Right ventricle myocardium inferior (tissue), 1 donor: ENCODE data around the gene LY6G6D. TPM values are rescaled to one million over a fixed set of nuclear protein-coding genes. Genes with fewer than 3 reads are reported as not detected.
A peak's percentile ranks its signal among the peaks of the same experiment; 100 is the strongest.

ENCODE experiments used
- ATAC-seq: fragments of 200-7000 bp; cut with Tn5 transposase; one replicate; pipeline ENCODE4 v1.9.1; 2020; ENCODE audit warnings: mild to moderate bottlenecking, moderate library complexity
- DNase-seq: peaks from one replicate; pipeline ENCODE4 v3.0.0; 2021; ENCODE audit errors: missing footprints
- intact Hi-C: fragments of 100-400 bp; cut with DNase I; formaldehyde crosslinking; loops from one replicate; pipeline ENCODE4 v1.11.0; 2022
- total RNA-seq: library from RNA; stranded (reverse); fragmentation: NEBNext Ultra II Directional; extraction: Animal tissue kit (Norgen Biotek cat#: 25700); gene quantifications from one replicate; pipeline ENCODE4 v1.2.1, GENCODE V29; 2021
- donor health status: DM: no; HTN: yes; CAD: no; lungs with severe emphysema.

LY6G6D gene
- total RNA-seq, 1 donor from 2014 or later = not detected

- DNase-seq (peak; percentile 71), ATAC-seq (peak; percentile 29)
- intact Hi-C loops = loop anchor here (1.0 to 2.0 kb wide), 3 partner anchors 40 to 101 kb away; partner anchors contain the start of gene LY6G5C
Observed at GRCh38 chr6:31728767-31729514, 13.8 kb downstream of the LY6G6D start, which contains the start of gene DDAH2. DDAH2 (minus strand) TSS chr6:31729299; CDS start chr6:31729161, 138 bp downstream.

DNA sequence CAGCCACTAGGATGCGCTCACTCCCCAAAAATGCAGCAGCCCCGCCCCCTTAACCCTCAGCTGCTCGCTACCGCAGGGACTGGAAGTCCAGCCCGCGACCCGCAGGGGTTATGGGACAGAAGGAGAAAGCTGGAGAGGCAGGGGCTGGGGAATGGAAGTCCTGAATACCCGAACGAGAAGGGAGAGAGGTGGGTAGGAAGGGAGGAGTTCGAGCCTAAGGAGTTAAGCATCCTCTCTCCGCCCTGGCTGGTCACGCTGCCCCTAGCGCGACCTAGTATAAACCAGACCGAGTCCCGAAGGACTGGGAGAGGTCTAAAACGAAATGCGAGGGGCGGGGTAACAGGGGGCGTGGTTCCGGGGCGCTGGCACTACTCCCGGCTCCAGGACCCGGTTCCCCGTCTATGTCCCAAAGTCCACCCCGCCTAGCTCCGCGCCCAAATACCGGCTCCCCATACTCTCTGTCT is 14.4 kb downstream of the LY6G6D start:
- DNase-seq = peak; percentile 95
- intact Hi-C loops = loop anchor here (1.0 to 2.0 kb wide), 3 partner anchors 39 to 101 kb away; partner anchors contain the start of gene LY6G5C
- peak; percentile 90 for ATAC-seq

DNA sequence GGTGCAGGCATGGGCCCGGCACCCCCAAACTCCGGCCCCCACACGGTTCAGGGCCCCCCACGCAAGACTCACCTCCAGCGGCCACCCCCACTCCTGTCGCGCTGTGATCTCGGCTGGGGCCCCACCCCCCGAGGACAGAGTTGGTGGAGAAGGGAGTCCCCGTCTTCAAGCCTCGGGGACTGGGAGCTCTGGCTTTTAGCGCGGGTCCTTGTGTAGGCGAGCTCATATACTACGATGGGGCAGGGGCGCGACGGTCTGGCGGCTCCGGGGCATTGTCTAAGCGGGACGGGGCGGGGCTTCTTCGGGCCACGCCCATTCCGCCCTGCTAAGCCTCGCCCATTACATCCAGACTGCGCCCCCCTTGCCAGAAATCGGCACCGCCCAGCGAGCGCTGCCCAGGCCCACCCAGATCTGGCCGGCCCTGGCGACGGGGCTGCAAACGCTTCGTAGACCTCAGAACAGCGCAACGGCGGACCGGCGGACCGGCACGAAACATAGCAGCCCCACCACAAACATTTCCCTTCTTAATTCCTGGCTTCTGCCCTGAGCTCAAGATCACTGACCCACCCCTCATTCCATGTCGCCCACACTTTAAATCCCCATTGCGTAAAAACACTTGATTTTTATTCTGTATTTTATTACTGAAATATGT is 15.0 kb downstream of the LY6G6D start:
- intact Hi-C loops = loop anchor here (1.0 to 10.0 kb wide), 6 partner anchors 27 to 185 kb away; partner anchors contain the start of genes ABHD16A, ATP6V1G2, DDX39B and LY6G5C
- ATAC-seq (peak; percentile 91), DNase-seq (peak; percentile 96)

DNA sequence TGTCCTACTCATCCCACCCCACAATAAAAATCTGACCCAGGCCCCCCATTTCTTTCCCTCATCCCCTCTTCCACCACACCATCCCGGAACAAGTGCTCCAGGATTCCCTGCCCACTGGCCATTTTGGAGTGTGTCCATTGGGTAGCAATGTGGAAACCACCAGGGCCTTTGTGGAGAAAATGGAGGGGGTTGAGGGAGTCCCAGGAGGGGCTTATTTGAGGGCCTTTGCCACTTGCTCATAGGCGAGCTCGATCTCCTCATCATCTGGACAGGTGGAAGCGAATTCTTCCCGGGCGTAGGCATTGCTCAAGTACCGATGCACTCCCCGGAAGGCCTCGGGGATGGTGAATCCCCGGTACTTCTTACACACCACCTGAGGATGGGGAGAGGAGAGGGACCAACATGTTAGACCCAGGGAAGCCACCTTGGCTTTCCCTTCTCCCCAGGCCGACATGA is 15.5 kb downstream of the LY6G6D start:
- intact Hi-C loops = loop anchor here (2.0 to 10.0 kb wide), 3 partner anchors 28 to 186 kb away; partner anchors contain the start of genes ABHD16A, ATP6V1G2, DDX39B and NFKBIL1
- ATAC-seq (no peak), DNase-seq (peak; percentile 56)

DNA sequence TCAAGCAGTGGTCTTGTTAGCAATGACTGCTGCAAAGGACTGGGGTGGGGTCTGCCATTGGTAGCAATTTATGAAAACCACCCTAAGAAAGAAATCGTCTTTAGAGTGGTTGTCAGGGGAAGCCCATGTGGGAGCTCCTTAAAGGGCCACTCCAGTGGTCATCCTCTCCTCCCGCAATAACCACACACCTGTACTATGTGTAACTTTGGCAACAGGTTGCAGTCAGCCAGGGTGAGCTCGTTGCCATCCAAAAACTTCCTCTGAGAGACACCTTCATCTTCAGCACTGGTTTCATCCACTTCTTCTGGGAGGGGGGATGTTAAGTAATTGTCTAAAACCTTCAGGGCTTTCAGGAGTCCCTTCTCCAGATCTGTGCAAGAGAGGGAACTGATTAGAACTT is 16.9 kb downstream of the LY6G6D start:
- intact Hi-C loops = loop anchor here (5.0 to 10.0 kb wide), 2 partner anchors 60 to 187 kb away; partner anchors contain the start of genes ATP6V1G2, DDX39B and NFKBIL1
- ATAC-seq (no peak), DNase-seq (no peak)

DNA sequence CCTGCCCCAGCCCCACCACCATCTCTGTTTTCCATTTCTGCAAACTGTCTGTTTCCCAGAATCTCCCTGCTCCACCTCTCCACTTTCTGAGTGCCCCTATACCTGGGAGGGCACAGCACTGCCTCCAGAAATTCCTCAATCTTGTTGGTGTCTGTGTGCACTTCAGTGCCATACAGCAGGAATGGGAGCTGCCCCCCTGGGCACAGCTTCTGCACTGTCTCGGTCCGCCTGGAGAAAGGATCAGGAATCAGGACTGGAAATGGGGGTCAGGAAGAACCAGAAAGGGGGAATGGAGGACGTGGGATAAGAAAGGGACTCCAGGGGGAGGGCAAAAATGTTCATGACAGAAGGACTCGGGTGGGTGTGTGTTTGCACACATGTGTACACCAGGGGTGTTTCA is 18.6 kb downstream of the LY6G6D start:
- intact Hi-C loops = loop anchor here (5.0 to 10.0 kb wide), 2 partner anchors 59 to 189 kb away; partner anchors contain the start of genes ATP6V1G2, DDX39B and NFKBIL1
- DNase-seq (no peak), ATAC-seq (no peak)

- DNase-seq (no peak), ATAC-seq (no peak)
- intact Hi-C loops = loop anchor here (5.0 to 10.0 kb wide), 2 partner anchors 58 to 190 kb away; partner anchors contain the start of genes ATP6V1G2, DDX39B and NFKBIL1
Observed at GRCh38 chr6:31734247-31734820, 19.2 kb downstream of the LY6G6D start.

GRCh38 chr6:31734821-31735406 is 19.8 kb downstream of the LY6G6D start:
- intact Hi-C loops = loop anchor here (5.0 to 10.0 kb wide), 2 partner anchors 57 to 190 kb away; partner anchors contain the start of genes ATP6V1G2, DDX39B and NFKBIL1
- DNase-seq (peak; percentile 61), ATAC-seq (no peak)

GRCh38 chr6:31736021-31736767 is 21.0 kb downstream of the LY6G6D start, which contains the start of gene CLIC1:
CLIC1 (minus strand) TSS chr6:31736530; CDS start chr6:31736300, 230 bp downstream.
- ATAC-seq = peak; percentile 70
- intact Hi-C loops = loop anchor here (10.0 kb wide), 1 partner anchor 191 kb away; the partner anchor contains the start of genes ATP6V1G2, DDX39B and NFKBIL1
- peak; percentile 93 for DNase-seq

GRCh38 chr6:31736768-31737314 is 21.7 kb downstream of the LY6G6D start:
- intact Hi-C loops = loop anchor here (10.0 kb wide), 1 partner anchor 192 kb away; the partner anchor contains the start of genes ATP6V1G2, DDX39B and NFKBIL1

DNA sequence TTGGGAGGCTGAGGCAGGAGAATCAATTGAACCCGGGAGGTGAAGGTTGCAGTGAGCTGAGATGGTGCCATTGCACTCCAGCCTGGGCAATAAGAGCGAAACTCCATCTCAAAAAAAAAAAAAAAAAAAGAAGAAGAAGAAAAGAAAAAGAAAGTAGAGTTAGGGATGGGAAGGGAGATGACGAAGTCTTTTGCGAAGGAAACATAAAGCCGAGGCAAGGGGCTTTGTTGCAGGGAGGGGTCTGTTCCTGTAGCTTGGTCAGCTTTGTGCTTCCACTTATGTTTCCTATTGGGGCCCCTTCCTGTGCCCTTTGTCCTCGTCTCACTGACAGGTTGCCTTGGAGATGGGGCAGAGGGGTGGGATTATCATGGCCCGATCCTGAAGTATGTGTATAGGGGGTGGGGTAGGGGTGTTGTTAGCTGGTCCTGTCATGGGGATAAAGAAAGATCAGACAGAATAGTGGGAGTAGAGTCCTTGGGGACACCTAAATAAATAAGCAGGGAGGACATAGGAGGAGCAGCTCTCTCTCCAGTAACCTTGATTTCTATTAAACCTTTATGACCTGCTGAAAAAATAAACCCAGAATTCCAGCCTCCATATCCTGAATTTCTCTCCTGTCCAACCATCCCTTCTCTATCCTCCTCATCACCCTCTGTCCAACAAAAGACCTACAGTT is 22.3 kb downstream of the LY6G6D start:
- intact Hi-C loops = loop anchor here (10.0 kb wide), 1 partner anchor 193 kb away; the partner anchor contains the start of genes ATP6V1G2, DDX39B and NFKBIL1
- ATAC-seq (no peak), DNase-seq (no peak)

More at GRCh38 chr6:31736768-31737314, 21.7 kb downstream of the LY6G6D start:
- ATAC-seq (no peak), DNase-seq (peak; percentile 54)

DNA sequence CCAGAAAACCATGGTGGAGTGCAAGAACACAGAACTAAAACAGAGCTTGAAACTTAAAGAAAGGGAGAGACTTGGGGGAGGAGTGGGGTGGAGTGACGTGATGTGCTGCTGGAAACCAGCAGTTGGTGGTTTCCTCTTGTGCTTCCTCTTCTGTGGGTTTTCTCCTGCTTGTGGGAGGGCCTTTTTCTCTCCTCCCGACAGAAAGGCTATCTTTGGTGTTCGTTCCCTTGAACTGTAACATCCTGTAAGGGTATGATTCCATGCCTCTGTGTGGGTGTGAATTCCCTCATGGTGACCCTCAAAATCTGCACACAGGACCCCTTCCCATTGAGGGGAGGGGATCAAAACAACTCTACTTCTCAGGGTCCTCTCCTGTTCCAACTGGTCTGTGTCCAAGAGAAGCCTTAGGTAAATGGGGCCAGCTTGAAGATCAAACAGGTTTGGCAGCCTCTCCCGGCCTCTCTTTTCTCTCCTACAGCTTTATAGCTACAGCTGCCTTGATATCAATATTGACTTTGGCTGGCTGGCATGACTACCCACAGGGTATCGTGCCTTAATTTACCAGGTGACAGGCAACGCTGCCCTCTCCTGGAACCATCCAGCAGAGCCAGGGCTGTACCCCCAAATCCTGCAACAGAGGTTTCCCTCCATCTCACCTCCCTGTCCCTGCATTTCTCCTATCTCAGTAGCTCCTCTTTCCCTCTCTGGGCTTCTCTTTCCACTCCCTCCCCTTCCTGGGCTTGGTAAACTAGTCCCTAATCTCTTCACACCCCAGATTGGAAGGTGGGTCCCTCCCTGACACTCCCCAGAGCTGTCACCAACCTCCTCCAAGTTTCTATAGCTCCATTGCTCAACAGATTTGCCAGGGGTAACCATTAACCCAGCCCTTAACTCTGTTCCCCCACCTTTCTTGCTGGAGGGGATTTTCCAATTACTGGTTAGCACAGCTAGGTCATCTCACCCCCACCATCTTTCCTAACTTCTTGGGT is 23.1 kb downstream of the LY6G6D start:
- intact Hi-C loops = loop anchor here (10.0 kb wide), 1 partner anchor 193 kb away; the partner anchor contains the start of genes ATP6V1G2, DDX39B and NFKBIL1
- peak; percentile 60 for DNase-seq
- no peak for ATAC-seq

- intact Hi-C loops = loop anchor here (10.0 kb wide), 1 partner anchor 195 kb away; the partner anchor contains the start of genes ATP6V1G2, DDX39B and NFKBIL1
- ATAC-seq = peak; percentile 95
- DNase-seq = peak; percentile 98
Observed at GRCh38 chr6:31739639-31740396, 24.7 kb downstream of the LY6G6D start, which contains the start of gene MSH5. MSH5 (plus strand) TSS chr6:31740005; CDS start chr6:31740467, 462 bp downstream.
